ENCODE results near the gene R3HDML. TPM values are rescaled to one million over a fixed set of nuclear protein-coding genes. Genes with fewer than 3 reads are reported as not detected.
A peak's percentile ranks its signal among the peaks of the same experiment; 100 is the strongest.

Gene R3HDML
- total RNA-seq, 6 donors from 2014 or later: not detected

GRCh38 chr20:44355498-44356352, 18.9 kb downstream of the R3HDML start, which contains the start of gene HNF4A:
Gene HNF4A, plus strand, starts transcription at chr20:44355699. Its CDS starts 106 bp downstream, at chr20:44355805.
- H3K4me1 ChIP-seq: peaks cover 0 to 6% (median 0%) of the 10 kb centered on the region in 4 donors
- H3K27me3 ChIP-seq: no peaks in the 10 kb centered on the region
- H3K36me3 ChIP-seq: no peaks in the 10 kb centered on the region
- TF ChIP-seq POLR2A (IDR thresholded peaks at IDR 0.05) (no peak), POLR2AphosphoS5 (IDR thresholded peaks at IDR 0.05) (no peak), EP300 (IDR thresholded peaks at IDR 0.05) (no peak)
- TF ChIP-seq, protein P1, sequence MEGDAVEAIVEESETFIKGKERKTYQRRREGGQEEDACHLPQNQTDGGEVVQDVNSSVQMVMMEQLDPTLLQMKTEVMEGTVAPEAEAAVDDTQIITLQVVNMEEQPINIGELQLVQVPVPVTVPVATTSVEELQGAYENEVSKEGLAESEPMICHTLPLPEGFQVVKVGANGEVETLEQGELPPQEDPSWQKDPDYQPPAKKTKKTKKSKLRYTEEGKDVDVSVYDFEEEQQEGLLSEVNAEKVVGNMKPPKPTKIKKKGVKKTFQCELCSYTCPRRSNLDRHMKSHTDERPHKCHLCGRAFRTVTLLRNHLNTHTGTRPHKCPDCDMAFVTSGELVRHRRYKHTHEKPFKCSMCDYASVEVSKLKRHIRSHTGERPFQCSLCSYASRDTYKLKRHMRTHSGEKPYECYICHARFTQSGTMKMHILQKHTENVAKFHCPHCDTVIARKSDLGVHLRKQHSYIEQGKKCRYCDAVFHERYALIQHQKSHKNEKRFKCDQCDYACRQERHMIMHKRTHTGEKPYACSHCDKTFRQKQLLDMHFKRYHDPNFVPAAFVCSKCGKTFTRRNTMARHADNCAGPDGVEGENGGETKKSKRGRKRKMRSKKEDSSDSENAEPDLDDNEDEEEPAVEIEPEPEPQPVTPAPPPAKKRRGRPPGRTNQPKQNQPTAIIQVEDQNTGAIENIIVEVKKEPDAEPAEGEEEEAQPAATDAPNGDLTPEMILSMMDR (IDR thresholded peaks at IDR 0.05): no peak
- 68 to 73% methylated on average over 17 to 40 of the region's 40 CpGs for WGBS, 2 donors
- DNase-seq: peak in 1 of 2 donors; percentile 66
- no peak for ATAC-seq (ENCODE audit: low FRiP score in 2 of 2)
- H3K9me3 ChIP-seq: no peaks in the 10 kb centered on the region
- H3K27ac ChIP-seq: no peak within 1 kb of the TSS
- peak within 1 kb of the TSS in 1 of 4 donors; percentile 6 for H3K4me3 ChIP-seq

DNA sequence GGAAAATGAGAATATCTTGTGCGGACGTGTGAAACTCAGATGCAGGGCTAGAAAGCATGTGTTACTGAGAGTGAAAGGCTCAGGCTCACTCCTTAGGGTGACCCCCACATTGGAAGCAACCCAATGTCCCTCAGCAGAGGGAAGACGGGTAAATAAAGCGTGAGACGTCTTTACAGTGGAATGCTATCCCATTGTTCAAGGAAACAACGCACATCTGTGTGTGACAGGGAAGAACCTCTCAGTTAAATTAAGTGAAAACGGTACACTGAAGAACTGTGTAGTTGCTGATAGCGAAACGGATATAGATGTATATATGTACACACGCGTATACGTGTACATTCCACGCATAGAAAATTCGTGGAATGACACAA, 19.5 kb downstream of the R3HDML start:
- 75 to 77% methylated on average over 14 of the region's 14 CpGs for WGBS, 2 donors
- Histone ChIP-seq H3K4me3 (peak overlapping the region in 1 of 4 donors; percentile 6), H3K9me3 (no peaks in the 10 kb centered on the region), H3K36me3 (no peaks in the 10 kb centered on the region), H3K27me3 (no peaks in the 10 kb centered on the region), H3K27ac (no peak overlapping the region), H3K4me1 (peaks cover 0 to 6% (median 0%) of the 10 kb centered on the region in 4 donors)
- TF ChIP-seq, protein P1 (IDR thresholded peaks at IDR 0.05): no peak
- TF ChIP-seq EP300 (IDR thresholded peaks at IDR 0.05) (no peak), POLR2AphosphoS5 (IDR thresholded peaks at IDR 0.05) (no peak), POLR2A (IDR thresholded peaks at IDR 0.05) (no peak)
- ATAC-seq (ENCODE audit: low FRiP score in 2 of 2): no peak
- no peak for DNase-seq

DNA sequence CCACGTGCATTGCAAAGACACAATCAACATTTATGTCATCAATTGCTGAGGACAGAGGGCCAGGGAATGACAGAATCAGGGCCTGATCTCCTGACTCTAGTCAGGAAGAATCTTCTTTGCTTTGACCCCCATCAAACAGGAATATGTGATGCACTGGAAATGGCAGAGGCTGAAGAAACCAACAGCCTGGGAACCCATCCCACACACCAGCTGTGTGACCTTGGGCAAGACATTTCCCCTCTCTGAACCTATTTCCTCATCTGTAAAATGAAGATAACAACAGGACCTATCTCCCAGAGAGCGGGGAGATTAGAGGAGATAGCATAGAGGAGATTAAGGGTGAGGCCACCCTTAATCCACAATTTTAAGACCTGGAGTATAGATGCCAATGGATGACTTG, 20.2 kb downstream of the R3HDML start:
- TF ChIP-seq, protein P1 (IDR thresholded peaks at IDR 0.05): no peak
- TF ChIP-seq POLR2AphosphoS5 (IDR thresholded peaks at IDR 0.05) (no peak), POLR2A (IDR thresholded peaks at IDR 0.05) (no peak), EP300 (IDR thresholded peaks at IDR 0.05) (no peak)
- H3K9me3 ChIP-seq: no peaks in the 10 kb centered on the region
- ATAC-seq (ENCODE audit: low FRiP score in 2 of 2) (no peak), DNase-seq (no peak)
- peaks cover 0 to 6% (median 0%) of the 10 kb centered on the region in 4 donors for H3K4me1 ChIP-seq
- H3K27ac ChIP-seq: no peak overlapping the region
- H3K4me3 ChIP-seq: no peak overlapping the region
- 34 to 49% methylated on average over 2 of the region's 2 CpGs for WGBS, 2 donors
- H3K27me3 ChIP-seq: no peaks in the 10 kb centered on the region
- no peaks in the 10 kb centered on the region for H3K36me3 ChIP-seq

DNA sequence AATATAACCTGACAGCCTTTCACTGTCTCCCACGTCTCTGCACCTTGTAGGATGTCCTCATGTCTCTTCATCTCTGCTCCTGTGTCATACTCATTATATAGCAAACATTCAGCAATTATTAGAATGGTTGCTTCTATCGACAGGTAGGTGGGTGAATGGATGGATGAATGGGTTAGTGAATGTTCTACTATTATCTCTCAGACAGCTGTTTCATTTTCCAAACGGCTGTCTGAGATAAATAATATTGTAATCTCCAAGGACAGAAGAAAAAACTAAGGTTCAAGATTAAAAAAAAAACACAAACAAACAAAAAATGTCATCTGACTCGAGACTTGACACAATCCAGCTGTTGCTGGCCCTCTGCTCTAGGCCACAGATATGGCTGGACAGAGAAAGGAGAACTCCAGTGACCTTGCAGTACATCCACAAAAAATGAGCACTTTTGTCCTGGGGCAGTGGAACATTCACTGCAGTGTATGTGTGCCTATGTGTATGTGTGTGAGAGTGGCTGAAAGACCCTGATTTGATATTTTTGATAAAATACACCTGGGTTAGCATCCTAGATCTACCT, 20.8 kb downstream of the R3HDML start:
- Histone ChIP-seq H3K4me3 (no peak overlapping the region), H3K27me3 (no peaks in the 10 kb centered on the region), H3K4me1 (peaks cover 0 to 6% (median 0%) of the 10 kb centered on the region in 4 donors), H3K27ac (no peak overlapping the region), H3K36me3 (no peaks in the 10 kb centered on the region), H3K9me3 (no peaks in the 10 kb centered on the region)
- WGBS, 2 donors: 56 to 66% methylated on average over 4 of the region's 4 CpGs
- TF ChIP-seq POLR2A (IDR thresholded peaks at IDR 0.05) (no peak), POLR2AphosphoS5 (IDR thresholded peaks at IDR 0.05) (peak; percentile 39 to 55), EP300 (IDR thresholded peaks at IDR 0.05) (no peak)
- TF ChIP-seq, protein P1 (IDR thresholded peaks at IDR 0.05): no peak
- ATAC-seq (ENCODE audit: low FRiP score in 2 of 2) (no peak), DNase-seq (no peak)

All from upper lobe of left lung (tissue), 6 donors.